ENCODE data around the gene MT1G.

MT1G gene

GRCh38 chr16:56617212-56618085, 50.4 kb downstream of the MT1G start:
- no peak for TF ChIP-seq CTCF (IDR thresholded peaks at IDR 0.05; ENCODE audit: borderline replicate concordance, control extremely low read depth, extremely low read depth, insufficient read depth, missing control alignments)
- in situ Hi-C loops (cut with MboI; ENCODE audit: low sequenced_read_pairs, unreplicated experiment), result no loop called here
- no peak for DNase-seq (ENCODE audit: low spot score)

All from GM13976 (cell line).